ENCODE data around the gene OMP.

- no peak for TF ChIP-seq EZH2 (IDR thresholded peaks at IDR 0.05; ENCODE audit: borderline replicate concordance, insufficient read depth, low read depth, low read length, poor library complexity, severe bottlenecking)
- no peak for TF ChIP-seq CTCF (IDR thresholded peaks at IDR 0.05)
Measured at GRCh38 chr11:77126156-77126775, 23.6 kb downstream of the OMP start.
